Fibroblast of lung (primary cell): ENCODE results near the gene GALNT2. TPM values are rescaled to one million over a fixed set of nuclear protein-coding genes. Genes with fewer than 3 reads are reported as not detected.

Experiments
- DNase-seq, 2 donors: peaks; one replicate each; pipeline versions ENCODE4 v3.0.0 to v3.0.0-alpha.2; 2010; ENCODE audit warnings: low read depth in 2 of 2
- H2AFZ ChIP-seq: 2 replicates; pipeline ENCODE4 v1.5.1; 2012; ENCODE audit warnings: low read length, control low read depth, inconsistent platforms
- H3K27ac ChIP-seq: 2 replicates; pipeline ENCODE4 v1.5.1; 2011; ENCODE audit warnings: low read length, control low read depth; ENCODE audit not compliant: insufficient read depth
- H3K27me3 ChIP-seq: 2 replicates; pipeline ENCODE4 v1.5.1; 2011; ENCODE audit warnings: mild to moderate bottlenecking, low read length; ENCODE audit not compliant: control insufficient read depth, insufficient read depth
- H3K36me3 ChIP-seq: 2 replicates; pipeline ENCODE4 v1.5.1; 2011; ENCODE audit warnings: low read length; ENCODE audit not compliant: control insufficient read depth, insufficient read depth
- H3K4me1 ChIP-seq: 2 replicates; pipeline ENCODE4 v1.5.1; 2011; ENCODE audit warnings: low read length; ENCODE audit not compliant: control insufficient read depth, insufficient read depth; ENCODE audit errors: extremely low read depth
- H3K4me2 ChIP-seq: 2 replicates; pipeline ENCODE4 v1.5.1; 2011; ENCODE audit warnings: low read length, control low read depth; ENCODE audit not compliant: insufficient read depth; ENCODE audit errors: extremely low read depth
- H3K4me3 ChIP-seq, 4 experiments: fragments of 200-600 bp in 1 of 4; sonication (generic) in 1 of 4; replicated peaks in 1 of 4; 2 replicates each; pipeline ENCODE4 v1.5.1; 2011 to 2016; ENCODE audit warnings: low read length in 4 of 4, low read depth in 3 of 4, mild to moderate bottlenecking in 3 of 4, control low read depth in 2 of 4, inconsistent platforms in 1 of 4, mixed read lengths in 1 of 4; ENCODE audit not compliant: insufficient read depth in 1 of 4; ENCODE audit errors: control extremely low read depth in 1 of 4
- H3K79me2 ChIP-seq: 2 replicates; pipeline ENCODE4 v1.5.1; 2012; ENCODE audit warnings: mild to moderate bottlenecking, low read length, inconsistent platforms; ENCODE audit not compliant: control insufficient read depth, insufficient read depth
- H3K9ac ChIP-seq: 2 replicates; pipeline ENCODE4 v1.5.1; 2011; ENCODE audit warnings: mild to moderate bottlenecking, low read length, control low read depth; ENCODE audit not compliant: insufficient read depth
- H3K9me3 ChIP-seq: 2 replicates; pipeline ENCODE4 v1.5.1; 2012; ENCODE audit warnings: low read depth, low read length; ENCODE audit not compliant: control insufficient read depth, insufficient read depth
- H4K20me1 ChIP-seq: 2 replicates; pipeline ENCODE4 v1.5.1; 2011; ENCODE audit warnings: low read length; ENCODE audit not compliant: control insufficient read depth, insufficient read depth; ENCODE audit errors: extremely low read depth
- CTCF ChIP-seq, 2 donors: IDR thresholded peaks in 1 of 2; conservative IDR thresholded peaks in 1 of 2; 1 replicate in 1 of 2; 2 replicates in 1 of 2; pipeline ENCODE4 v1.5.1; 2011 to 2012; ENCODE audit warnings: low read length in 2 of 2, control low read depth in 1 of 2, inconsistent platforms in 1 of 2, low read depth in 1 of 2, mild to moderate bottlenecking in 1 of 2
- EZH2 ChIP-seq: IDR thresholded peaks from 2 replicates; pipeline ENCODE4 v1.5.1; 2012; ENCODE audit warnings: low read length, control low read depth, mild to moderate bottlenecking; ENCODE audit errors: missing control alignments
- polyA plus RNA-seq, 2 donors: library from polyadenylated mRNA; depleted of rRNA in 1 of 2; stranded (reverse) in 1 of 2; unstranded in 1 of 2; fragments of >200 nt; gene quantifications; 2 replicates each; pipeline ENCODE4 v1.2.1, GENCODE V29; 2011 to 2012; ENCODE audit warnings: missing spikeins in 1 of 2
- total RNA-seq: library from RNA; depleted of rRNA; stranded (reverse); fragments of >200 nt; gene quantifications from 2 replicates; pipeline ENCODE4 v1.2.1, GENCODE V29; 2014

The GALNT2 gene
- total and polyA plus RNA-seq, 2 donors (not counting 1 experiment from before 2014, with no cell fraction given) = 106 to 115 TPM

GRCh38 chr1:230025686-230026085 lies 41.4 kb upstream of the GALNT2 start:
- Histone ChIP-seq H3K4me2 (no peak overlapping the region), H4K20me1 (no peaks in the 10 kb centered on the region), H3K27me3 (no peaks in the 10 kb centered on the region), H3K36me3 (no peaks in the 10 kb centered on the region), H3K9me3 (no peaks in the 10 kb centered on the region), H2AFZ (no peak overlapping the region), H3K9ac (no peak overlapping the region), H3K4me1 (no peaks in the 10 kb centered on the region), H3K27ac (no peak overlapping the region), H3K4me3 (no peak overlapping the region), H3K79me2 (no peaks in the 10 kb centered on the region)
- DNase-seq = no peak
- TF ChIP-seq CTCF (conservative IDR thresholded peaks at IDR 0.05 in 1 of 2, IDR thresholded peaks at IDR 0.05 in 1 of 2; ENCODE audit: low read depth in 1 of 2, low read length in 2 of 2) = no peak

- DNase-seq = no peak
- H3K4me2 ChIP-seq = no peak overlapping the region
- H3K36me3 ChIP-seq = no peaks in the 10 kb centered on the region
- no peaks in the 10 kb centered on the region for H3K4me1 ChIP-seq
- TF ChIP-seq EZH2 = no peak
- no peak for TF ChIP-seq CTCF (conservative IDR thresholded peaks at IDR 0.05 in 1 of 2, IDR thresholded peaks at IDR 0.05 in 1 of 2; ENCODE audit: low read depth in 1 of 2, low read length in 2 of 2)
- H2AFZ ChIP-seq = no peak overlapping the region
- H3K9me3 ChIP-seq = no peaks in the 10 kb centered on the region
- H3K9ac ChIP-seq = no peak overlapping the region
- no peak overlapping the region for H3K27ac ChIP-seq
- no peak overlapping the region for H3K4me3 ChIP-seq
- no peaks in the 10 kb centered on the region for H3K79me2 ChIP-seq
- no peaks in the 10 kb centered on the region for H3K27me3 ChIP-seq
- no peaks in the 10 kb centered on the region for H4K20me1 ChIP-seq
Measured at GRCh38 chr1:230026139-230026538, 40.9 kb upstream of the GALNT2 start.

- H3K27me3 ChIP-seq = no peaks in the 10 kb centered on the region
- no peak for DNase-seq
Measured at GRCh38 chr1:230026572-230026971, 40.5 kb upstream of the GALNT2 start.

More at GRCh38 chr1:230026572-230026971, 40.5 kb upstream of the GALNT2 start:
- Histone ChIP-seq H4K20me1 (no peaks in the 10 kb centered on the region), H3K9me3 (no peaks in the 10 kb centered on the region), H3K4me1 (no peaks in the 10 kb centered on the region), H3K79me2 (no peaks in the 10 kb centered on the region), H3K9ac (no peak overlapping the region), H3K4me2 (no peak overlapping the region), H2AFZ (no peak overlapping the region), H3K36me3 (no peaks in the 10 kb centered on the region), H3K27ac (no peak overlapping the region), H3K4me3 (no peak overlapping the region)
- TF ChIP-seq EZH2 (no peak), CTCF (conservative IDR thresholded peaks at IDR 0.05 in 1 of 2, IDR thresholded peaks at IDR 0.05 in 1 of 2; ENCODE audit: low read depth in 1 of 2, low read length in 2 of 2) (no peak)
